ENCODE data around the gene PPP3R1. TPM values are rescaled to one million over a fixed set of nuclear protein-coding genes. Genes with fewer than 3 reads are reported as not detected.
A peak's percentile ranks its signal among the peaks of the same experiment; 100 is the strongest.

The PPP3R1 gene
- total and polyA plus RNA-seq, 2 of the 8 experiments (the other 6 are each of a cell fraction or from before 2014, with no cell fraction given): 9.3 to 85.1 TPM

DNA sequence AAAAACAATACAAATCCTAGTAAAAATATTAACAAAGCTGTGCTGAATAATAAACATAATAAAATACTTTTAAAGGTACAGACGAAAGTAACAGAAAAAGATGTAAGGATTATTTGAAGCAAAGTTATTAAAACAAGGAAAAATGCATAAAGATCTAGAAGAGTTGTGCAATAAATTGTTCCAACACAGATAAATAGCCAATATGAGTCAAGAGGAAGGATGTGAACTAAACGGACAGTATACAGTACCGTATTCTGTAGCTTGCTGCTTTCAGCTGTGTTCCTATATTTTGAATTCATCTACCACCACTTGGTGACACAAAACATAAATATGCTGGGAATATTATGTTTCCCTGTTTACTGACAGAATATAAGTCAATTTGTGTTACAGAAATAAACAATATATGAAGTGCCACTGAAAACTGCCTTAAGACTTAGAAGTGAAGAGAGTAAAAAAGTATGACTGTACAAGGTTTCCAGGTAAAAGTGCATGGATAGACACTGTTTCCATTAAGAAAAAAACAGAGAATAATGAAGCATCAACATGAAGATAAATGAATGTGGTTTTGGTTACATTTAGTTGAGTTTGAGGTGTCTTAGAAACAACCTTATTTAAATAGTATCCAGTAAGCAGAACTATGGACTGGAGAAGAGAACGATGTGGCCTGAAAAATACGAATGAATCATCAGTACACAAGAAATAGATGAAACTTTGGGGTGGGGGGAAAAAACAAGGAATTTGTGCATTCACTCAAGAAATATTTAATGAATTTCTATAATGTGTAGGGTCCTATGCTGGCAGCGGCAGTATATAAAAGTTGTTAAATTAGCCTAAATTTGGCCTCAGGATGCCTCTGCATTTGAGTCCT is 13.1 kb downstream of the PPP3R1 start:
- POLR2A ChIA-PET (ENCODE audit: partially characterized antibody): no interaction called here
- Histone ChIP-seq H3K23me2 (ENCODE audit: low read depth, low read length) (no peaks in the 10 kb centered on the region; the same call in 1 of the 2 replicates), H4K5ac (ENCODE audit: insufficient read length, low read depth, low read length) (no peak overlapping the region), H3K36me3 (ENCODE audit: control insufficient read depth in 2 of 4, insufficient read depth in 4 of 4, low read length in 3 of 4) (no peaks in the 10 kb centered on the region; a peak in 2 of 8 replicates), H3K4me2 (ENCODE audit: insufficient read depth in 1 of 2, low read depth in 2 of 2, low read length in 2 of 2) (peak overlapping the region in 1 of 2 experiments; percentile 25; a peak in 1 of 4 replicates), H2BK20ac (ENCODE audit: low read length) (no peak overlapping the region), H4K8ac (ENCODE audit: extremely low read depth, insufficient read depth, low read length) (no peak overlapping the region), H3K56ac (replicated peaks; ENCODE audit: insufficient read length, low read depth, low read length) (no peak overlapping the region), H3K27me3 (replicated peaks in 1 of 4; ENCODE audit: control insufficient read depth in 3 of 4, extremely low read depth in 1 of 4, insufficient read depth in 3 of 4, low read length in 3 of 4) (no peaks in the 10 kb centered on the region), H2AK5ac (ENCODE audit: low read depth, low read length) (no peak overlapping the region), H3K4me1 (replicated peaks in 1 of 4; ENCODE audit: control insufficient read depth in 3 of 4, insufficient read depth in 4 of 4, low read length in 3 of 4) (peaks cover 0 to 19% (median 9%) of the 10 kb centered on the region in 4 experiments; a peak in 5 of 7 replicates), H3K23ac (ENCODE audit: insufficient read length) (no peak overlapping the region), H3K27ac (ENCODE audit: low read depth, low read length) (no peak overlapping the region), H3K9ac (replicated peaks in 1 of 4; ENCODE audit: extremely low read depth in 1 of 4, low read depth in 3 of 4, low read length in 3 of 4) (no peak overlapping the region), H2BK12ac (ENCODE audit: low read depth, low read length) (no peak overlapping the region), H4K20me1 (replicated peaks in 1 of 2; ENCODE audit: control insufficient read depth in 1 of 2, insufficient read depth in 2 of 2, low read length in 2 of 2) (peaks cover 21 to 32% of the 10 kb centered on the region in 2 experiments), H2BK15ac (ENCODE audit: low read length) (no peak overlapping the region), H2AFZ (ENCODE audit: low read length) (no peak overlapping the region), H4K91ac (replicated peaks; ENCODE audit: insufficient read length, low read length) (no peak overlapping the region), H3K79me2 (ENCODE audit: control insufficient read depth in 1 of 2, insufficient read depth in 2 of 2, low read length in 2 of 2) (peaks cover 54 to 100% of the 10 kb centered on the region in 2 experiments), H3K9me3 (ENCODE audit: insufficient read depth in 2 of 2, low read depth in 1 of 2, low read length in 1 of 2) (no peaks in the 10 kb centered on the region), H3K14ac (ENCODE audit: insufficient read length) (no peak overlapping the region), H3K79me1 (ENCODE audit: low read depth, low read length) (no peaks in the 10 kb centered on the region), H3K18ac (ENCODE audit: extremely low read depth, low read length) (no peak overlapping the region), H2BK120ac (replicated peaks; ENCODE audit: low read depth, low read length) (no peak overlapping the region), H3K4me3 (ENCODE audit: extremely low read depth in 1 of 4, insufficient read depth in 2 of 4, low read depth in 3 of 4, low read length in 4 of 4) (no peak overlapping the region), H2BK5ac (ENCODE audit: low read depth, low read length) (no peak overlapping the region), H3K4ac (replicated peaks; ENCODE audit: insufficient read length, low read depth, low read length) (no peak overlapping the region)
- FAIRE-seq (no peak), DNase-seq (ENCODE audit: low read depth in 1 of 2, low spot score in 2 of 2) (no peak)
- TF ChIP-seq MAFK (IDR thresholded peaks at IDR 0.05; ENCODE audit: low read depth, low read length): no peak
- no peak for TF ChIP-seq SIRT6 (IDR thresholded peaks at IDR 0.05; ENCODE audit: low read length)
- TF ChIP-seq BRCA1 (IDR thresholded peaks at IDR 0.05; ENCODE audit: low read depth, low read length): no peak
- no peak for TF ChIP-seq TCF12 (IDR thresholded peaks at IDR 0.05; ENCODE audit: low read depth, low read length)
- no peak for TF ChIP-seq KDM5A (IDR thresholded peaks at IDR 0.05; ENCODE audit: low read length)
- TF ChIP-seq, protein P1, sequence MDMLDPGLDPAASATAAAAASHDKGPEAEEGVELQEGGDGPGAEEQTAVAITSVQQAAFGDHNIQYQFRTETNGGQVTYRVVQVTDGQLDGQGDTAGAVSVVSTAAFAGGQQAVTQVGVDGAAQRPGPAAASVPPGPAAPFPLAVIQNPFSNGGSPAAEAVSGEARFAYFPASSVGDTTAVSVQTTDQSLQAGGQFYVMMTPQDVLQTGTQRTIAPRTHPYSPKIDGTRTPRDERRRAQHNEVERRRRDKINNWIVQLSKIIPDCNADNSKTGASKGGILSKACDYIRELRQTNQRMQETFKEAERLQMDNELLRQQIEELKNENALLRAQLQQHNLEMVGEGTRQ (IDR thresholded peaks at IDR 0.05; ENCODE audit: low read length): no peak
- TF ChIP-seq RFX5 (IDR thresholded peaks at IDR 0.05; ENCODE audit: borderline replicate concordance, low read depth, low read length): no peak
- 85% methylated on average over 6 of the region's 6 CpGs; no CpG with 5 or more reads in 1 of the 2 experiments for WGBS, 2 experiments (ENCODE audit: extremely low coverage in 1 of 2, insufficient coverage in 1 of 2, insufficient read length in 1 of 2, insufficient replicate concordance in 2 of 2, low coverage in 1 of 2, low lambda C conversion rate in 2 of 2, missing lambda C conversion rate in 1 of 2)
- CTCF ChIA-PET (ENCODE audit: partially characterized antibody): interaction anchor here (0.8 kb wide), 1 partner anchor 46 kb away, joined by 3 read pairs; no protein-coding TSS in a partner anchor

Data from H1 (cell line).